Loucy (cell line): Measurements from ENCODE around the gene CPEB2.

ENCODE experiments used
- CTCF ChIP-seq: fragments of 200-600 bp; sonication (generic); conservative IDR thresholded peaks from 2 replicates; pipeline ENCODE4 v1.5.1; 2014; ENCODE audit warnings: mild to moderate bottlenecking, antibody characterized with exemption, low read length
- EZH2phosphoT487 ChIP-seq: fragments of 200-600 bp; IDR thresholded peaks from 2 replicates; pipeline ENCODE4 v1.6.1; 2018; ENCODE audit warnings: antibody characterized with exemption, mild to moderate bottlenecking, moderate library complexity, borderline replicate concordance

- TF ChIP-seq CTCF: no peak
- no peak for TF ChIP-seq EZH2phosphoT487
Measured at GRCh38 chr4:15043922-15044321, 41.6 kb downstream of the CPEB2 start.
